Body of pancreas (tissue), 4 donors: ENCODE data around the gene P3H2.

Experiments
- CTCF ChIP-seq, 7 experiments: fragments of 450-650 bp in 4 of 7; fragments of 200-600 bp in 3 of 7; sonication (generic) in 3 of 7; IDR thresholded peaks; one replicate each; pipeline ENCODE4 v1.5.1; 2016 to 2019; ENCODE audit warnings: antibody characterized with exemption in 7 of 7
- POLR2A ChIP-seq, 3 donors: fragments of 450-650 bp; IDR thresholded peaks; one replicate each; pipeline ENCODE4 v1.6.1; 2016; ENCODE audit warnings: antibody characterized with exemption in 3 of 3, mild to moderate bottlenecking in 2 of 3

- TF ChIP-seq POLR2A (IDR thresholded peaks at IDR 0.05) (no peak), CTCF (IDR thresholded peaks at IDR 0.05) (no peak)
Measured at GRCh38 chr3:190092250-190092649, 28.4 kb downstream of the P3H2 start.
